Stomach (tissue), 9 donors: Measurements from ENCODE around the gene CALR. TPM values are rescaled to one million over a fixed set of nuclear protein-coding genes. Genes with fewer than 3 reads are reported as not detected.

Experiments used
- DNase-seq, 2 donors: peaks; one replicate each; pipeline versions ENCODE4 v3.0.0 to v3.0.0-alpha.2; 2013 to 2019
- H3K27ac ChIP-seq, 5 donors: fragments of 200-600 bp in 4 of 5; sonication (generic) in 4 of 5; one replicate each; pipeline ENCODE4 v1.5.1; 2013 to 2019; ENCODE audit warnings: mild to moderate bottlenecking in 1 of 5, moderate library complexity in 1 of 5
- H3K27me3 ChIP-seq, 3 donors: fragments of 200-600 bp; sonication (generic); one replicate each; pipeline ENCODE4 v1.5.1; 2017 to 2019; ENCODE audit warnings: mixed run types in 1 of 3
- H3K36me3 ChIP-seq, 4 donors: fragments of 200-600 bp; sonication (generic); 1 replicate in 3 of 4; 2 replicates in 1 of 4; pipeline ENCODE4 v1.5.1; 2016 to 2019
- H3K4me1 ChIP-seq, 4 donors: fragments of 200-600 bp; sonication (generic); one replicate each; pipeline ENCODE4 v1.5.1; 2016 to 2019
- H3K4me3 ChIP-seq, 4 donors: fragments of 200-600 bp; sonication (generic) in 3 of 4; one replicate each; pipeline ENCODE4 v1.5.1; 2016 to 2019; ENCODE audit warnings: mild to moderate bottlenecking in 1 of 4
- H3K9me3 ChIP-seq, 4 donors: fragments of 200-600 bp; sonication (generic); one replicate each; pipeline ENCODE4 v1.5.1; 2016 to 2019
- EP300 ChIP-seq: sonication (generic); formaldehyde crosslinking; IDR thresholded peaks from one replicate; pipeline ENCODE4 v1.6.1; 2017; ENCODE audit warnings: antibody characterized with exemption
- POLR2A ChIP-seq, 4 donors: fragments of 450-650 bp; IDR thresholded peaks; one replicate each; pipeline ENCODE4 v1.6.1; 2016; ENCODE audit warnings: antibody characterized with exemption in 4 of 4, control low read depth in 2 of 4, mild to moderate bottlenecking in 1 of 4, moderate library complexity in 1 of 4
- POLR2AphosphoS5 ChIP-seq, 3 donors: sonication (generic); formaldehyde crosslinking; IDR thresholded peaks; one replicate each; pipeline ENCODE4 v1.6.1; 2016; ENCODE audit warnings: antibody characterized with exemption in 3 of 3
- WGBS, 5 donors: extraction: QIAGEN DNeasy Blood & Tissue Kit in 3 of 5; methylation state at CpG; one replicate each; pipeline versions ENCODE4 v1.1.5 to v1.1.7; 2013 to 2018; 5-methylcytosine and 5-hydroxymethylcytosine counted together
- intact Hi-C: fragments of 100-400 bp; cut with DNase I; formaldehyde crosslinking; loops from one replicate; pipeline ENCODE4 v1.15.1; 2023; ENCODE audit warnings: low total_unique reads
- polyA plus RNA-seq, 3 donors: library from polyadenylated mRNA; stranded (reverse); fragments of 200-250 nt; gene quantifications; one replicate each; pipeline ENCODE4 v1.2.3, GENCODE V29; 2013
- total RNA-seq, 5 donors: library from RNA; depleted of rRNA; stranded (reverse); fragments of >200 nt; gene quantifications; one replicate each; pipeline versions ENCODE4 v1.1.0 to v1.2.3, GENCODE V29; 2014 to 2016
- TF ChIP-seq, protein P1 (sequence below), 7 experiments: fragments of 450-650 bp in 4 of 7; fragments of 200-600 bp in 3 of 7; sonication (generic) in 3 of 7; IDR thresholded peaks; one replicate each; pipeline ENCODE4 v1.5.1; 2016 to 2019; ENCODE audit warnings: antibody characterized with exemption in 7 of 7, control low read depth in 2 of 7, mild to moderate bottlenecking in 1 of 7
- donor health status: healthy with polysubstance abuse.
- donor health status: Bipolar disorder and iron deficiency.
- donor health status: healthy.

CALR gene
- total and polyA plus RNA-seq, 8 donors, result 71.2 to 947 (median 354) TPM

DNA sequence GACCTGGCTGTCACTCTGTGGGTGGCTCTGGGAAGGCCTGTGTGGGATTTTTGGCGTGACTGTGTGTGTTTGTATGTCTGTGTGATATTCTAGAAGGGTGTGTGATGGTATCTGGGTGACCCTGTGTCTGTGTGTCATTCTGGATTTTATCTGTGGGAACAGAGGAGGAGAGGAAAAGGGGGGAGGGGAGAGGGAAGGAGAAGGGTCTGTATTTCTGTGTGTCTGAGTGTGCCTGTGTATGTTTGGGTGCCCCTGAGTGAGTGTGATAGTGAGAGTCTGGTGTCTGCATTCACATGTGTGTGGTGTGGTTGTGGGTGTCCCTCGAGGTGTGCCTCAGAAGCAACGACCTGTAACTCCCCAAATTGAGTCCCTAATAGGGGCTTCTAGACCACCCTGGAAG lies 48.8 kb downstream of the CALR start:
- no peaks in the 10 kb centered on the region for H3K9me3 ChIP-seq
- no peak for DNase-seq
- intact Hi-C loops, result loop anchor here (5.0 kb wide), 1 partner anchor 60 kb away; no protein-coding TSS in a partner anchor
- H3K27me3 ChIP-seq, result no peaks in the 10 kb centered on the region
- TF ChIP-seq POLR2A (IDR thresholded peaks at IDR 0.05) (no peak), EP300 (no peak), POLR2AphosphoS5 (IDR thresholded peaks at IDR 0.05) (no peak)
- TF ChIP-seq, protein P1, sequence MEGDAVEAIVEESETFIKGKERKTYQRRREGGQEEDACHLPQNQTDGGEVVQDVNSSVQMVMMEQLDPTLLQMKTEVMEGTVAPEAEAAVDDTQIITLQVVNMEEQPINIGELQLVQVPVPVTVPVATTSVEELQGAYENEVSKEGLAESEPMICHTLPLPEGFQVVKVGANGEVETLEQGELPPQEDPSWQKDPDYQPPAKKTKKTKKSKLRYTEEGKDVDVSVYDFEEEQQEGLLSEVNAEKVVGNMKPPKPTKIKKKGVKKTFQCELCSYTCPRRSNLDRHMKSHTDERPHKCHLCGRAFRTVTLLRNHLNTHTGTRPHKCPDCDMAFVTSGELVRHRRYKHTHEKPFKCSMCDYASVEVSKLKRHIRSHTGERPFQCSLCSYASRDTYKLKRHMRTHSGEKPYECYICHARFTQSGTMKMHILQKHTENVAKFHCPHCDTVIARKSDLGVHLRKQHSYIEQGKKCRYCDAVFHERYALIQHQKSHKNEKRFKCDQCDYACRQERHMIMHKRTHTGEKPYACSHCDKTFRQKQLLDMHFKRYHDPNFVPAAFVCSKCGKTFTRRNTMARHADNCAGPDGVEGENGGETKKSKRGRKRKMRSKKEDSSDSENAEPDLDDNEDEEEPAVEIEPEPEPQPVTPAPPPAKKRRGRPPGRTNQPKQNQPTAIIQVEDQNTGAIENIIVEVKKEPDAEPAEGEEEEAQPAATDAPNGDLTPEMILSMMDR (IDR thresholded peaks at IDR 0.05), result no peak
- H3K4me1 ChIP-seq, result peaks cover 7 to 35% (median 28%) of the 10 kb centered on the region in 4 donors
- H3K4me3 ChIP-seq, result no peak overlapping the region
- H3K27ac ChIP-seq, result no peak overlapping the region
- H3K36me3 ChIP-seq, result no peaks in the 10 kb centered on the region
- WGBS, 5 donors, result 62 to 86% (median 79%) methylated on average over 3 of the region's 3 CpGs

DNA sequence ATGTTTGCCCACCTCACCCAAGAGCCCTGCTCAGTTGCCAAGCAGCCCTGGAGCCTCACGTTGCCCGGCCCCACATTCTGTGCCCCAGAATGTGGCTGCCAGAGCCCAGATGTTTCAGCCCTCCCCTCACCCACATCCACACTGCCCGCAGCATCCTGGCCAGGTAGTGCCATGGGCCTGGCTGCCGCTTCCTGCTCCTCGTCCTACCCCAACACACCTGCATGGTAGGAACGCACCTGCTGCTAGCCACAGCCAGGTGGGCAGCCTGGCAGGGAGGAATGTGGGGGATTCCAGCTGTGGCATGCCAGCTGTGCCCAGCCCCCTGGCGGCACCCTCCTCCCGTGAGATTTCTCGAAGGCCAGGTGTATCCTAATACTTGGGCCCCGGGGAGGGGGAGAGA lies 49.4 kb downstream of the CALR start:
- 64 to 82% (median 65%) methylated on average over 6 to 10 of the region's 10 CpGs for WGBS, 5 donors
- DNase-seq, result peak in 1 of 2 donors; percentile 16
- no peaks in the 10 kb centered on the region for H3K36me3 ChIP-seq
- H3K27ac ChIP-seq, result no peak overlapping the region
- no peaks in the 10 kb centered on the region for H3K9me3 ChIP-seq
- no peak for TF ChIP-seq EP300
- TF ChIP-seq POLR2AphosphoS5 (IDR thresholded peaks at IDR 0.05), result no peak
- TF ChIP-seq, protein P1 (IDR thresholded peaks at IDR 0.05), result no peak
- H3K27me3 ChIP-seq, result no peaks in the 10 kb centered on the region
- H3K4me3 ChIP-seq, result no peak overlapping the region
- intact Hi-C loops, result loop anchor here (5.0 kb wide), 1 partner anchor 60 kb away; no protein-coding TSS in a partner anchor
- H3K4me1 ChIP-seq, result peaks cover 7 to 34% (median 27%) of the 10 kb centered on the region in 4 donors

DNA sequence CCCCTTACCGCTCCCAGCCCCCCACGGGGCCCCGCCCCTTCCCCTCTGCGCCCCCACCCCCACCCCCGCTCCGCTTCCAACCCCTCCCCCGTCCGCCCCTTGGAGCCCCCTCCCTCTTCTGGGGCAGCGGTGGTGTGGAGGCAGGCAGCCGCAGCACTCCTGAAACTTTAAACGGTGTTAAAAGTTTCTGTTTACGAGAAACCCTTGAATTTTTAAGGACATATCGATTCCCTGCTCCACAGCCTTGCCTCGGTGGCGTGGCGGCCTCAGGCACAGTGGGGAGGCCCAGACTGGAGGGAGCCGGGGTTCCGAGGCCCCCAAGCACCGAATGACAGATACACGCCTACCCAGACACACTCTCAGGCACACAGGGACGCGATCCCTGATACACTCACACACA lies 52.0 kb downstream of the CALR start:
- no peak for TF ChIP-seq POLR2A (IDR thresholded peaks at IDR 0.05)
- TF ChIP-seq EP300, result no peak
- no peak for TF ChIP-seq POLR2AphosphoS5 (IDR thresholded peaks at IDR 0.05)
- H3K36me3 ChIP-seq, result no peaks in the 10 kb centered on the region
- H3K27ac ChIP-seq, result no peak overlapping the region
- no peak overlapping the region for H3K4me3 ChIP-seq
- intact Hi-C loops, result no loop called here
- 45 to 59% (median 54%) methylated on average over 20 to 22 of the region's 22 CpGs for WGBS, 5 donors
- no peaks in the 10 kb centered on the region for H3K9me3 ChIP-seq
- DNase-seq, result no peak
- peaks cover 0 to 15% (median 8%) of the 10 kb centered on the region in 4 donors for H3K4me1 ChIP-seq
- no peaks in the 10 kb centered on the region for H3K27me3 ChIP-seq

DNA sequence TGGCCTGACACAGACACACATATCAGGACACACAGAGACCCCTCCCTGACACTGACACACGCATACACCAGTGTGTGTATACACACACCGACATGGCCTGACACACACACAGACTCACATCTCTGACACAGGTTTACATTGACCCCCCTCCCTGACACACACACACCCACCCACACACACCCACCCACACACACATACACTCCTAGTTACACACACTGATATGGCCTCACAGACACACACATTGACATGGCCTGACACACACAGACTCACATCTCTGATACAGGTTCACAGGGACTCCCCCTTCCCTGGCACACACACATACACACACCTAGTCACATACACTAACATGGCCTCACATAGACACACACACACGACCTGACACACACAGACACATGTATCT lies 52.4 kb downstream of the CALR start:
- Histone ChIP-seq H3K9me3 (no peaks in the 10 kb centered on the region), H3K4me1 (peaks cover 0 to 11% (median 4%) of the 10 kb centered on the region in 4 donors), H3K36me3 (no peaks in the 10 kb centered on the region), H3K4me3 (no peak overlapping the region), H3K27ac (no peak overlapping the region), H3K27me3 (peaks cover 0 to under 1% (median 0%) of the 10 kb centered on the region in 3 donors)
- DNase-seq, result no peak
- TF ChIP-seq POLR2AphosphoS5 (IDR thresholded peaks at IDR 0.05) (no peak), EP300 (no peak), POLR2A (IDR thresholded peaks at IDR 0.05) (no peak)
- TF ChIP-seq, protein P1 (IDR thresholded peaks at IDR 0.05), result no peak
- intact Hi-C loops, result no loop called here
- 63 to 80% (median 72%) methylated on average over 3 of the region's 3 CpGs for WGBS, 5 donors

DNA sequence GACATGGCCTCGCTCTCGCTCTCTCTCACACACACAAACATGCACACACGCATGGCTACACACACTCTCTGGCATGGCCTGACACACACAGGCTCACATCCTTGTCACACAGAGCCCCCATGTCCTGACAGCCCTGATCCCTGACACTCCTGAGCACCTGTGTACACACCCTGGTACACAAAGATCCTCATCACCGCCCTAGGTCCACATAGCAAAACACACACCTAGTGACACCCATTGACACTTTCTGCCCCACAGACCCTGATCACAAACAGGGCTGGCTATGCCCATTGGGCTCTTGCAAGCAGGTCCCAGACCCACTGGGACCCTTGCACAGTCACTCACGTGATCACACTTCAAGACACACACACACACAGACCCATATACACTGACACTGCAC lies 52.9 kb downstream of the CALR start:
- no peak for DNase-seq
- intact Hi-C loops, result no loop called here
- H3K4me1 ChIP-seq, result peaks cover 0 to 11% (median 6%) of the 10 kb centered on the region in 4 donors
- no peak overlapping the region for H3K4me3 ChIP-seq
- TF ChIP-seq, protein P1 (IDR thresholded peaks at IDR 0.05), result no peak
- TF ChIP-seq POLR2A (IDR thresholded peaks at IDR 0.05) (no peak), POLR2AphosphoS5 (IDR thresholded peaks at IDR 0.05) (no peak), EP300 (no peak)
- peaks cover 0 to 5% (median 3%) of the 10 kb centered on the region in 3 donors for H3K27me3 ChIP-seq
- H3K27ac ChIP-seq, result no peak overlapping the region
- 84 to 93% (median 89%) methylated on average over 5 of the region's 5 CpGs for WGBS, 5 donors
- no peaks in the 10 kb centered on the region for H3K9me3 ChIP-seq
- no peaks in the 10 kb centered on the region for H3K36me3 ChIP-seq
